ENCODE results near the gene STAC.

Gene STAC

GRCh38 chr3:36418296-36418695, 38.0 kb downstream of the STAC start:
- no peak for TF ChIP-seq CTCF (IDR thresholded peaks at IDR 0.05; ENCODE audit: extremely low read depth, insufficient read depth, missing control alignments)
- DNase-seq (ENCODE audit: low spot score) = no peak
- in situ Hi-C loops (cut with MboI; ENCODE audit: low pct_unique_long_range_greater_than_20kb, low sequenced_read_pairs, unreplicated experiment) = no loop called here

- in situ Hi-C loops (cut with MboI; ENCODE audit: low pct_unique_long_range_greater_than_20kb, low sequenced_read_pairs, unreplicated experiment) = no loop called here
- no peak for TF ChIP-seq CTCF (IDR thresholded peaks at IDR 0.05; ENCODE audit: extremely low read depth, insufficient read depth, missing control alignments)
- DNase-seq (ENCODE audit: low spot score) = no peak
These were observed 48.1 kb downstream of the STAC start for GRCh38 chr3:36428445-36428844.

- in situ Hi-C loops (cut with MboI; ENCODE audit: low pct_unique_long_range_greater_than_20kb, low sequenced_read_pairs, unreplicated experiment) = no loop called here
- no peak for TF ChIP-seq CTCF (IDR thresholded peaks at IDR 0.05; ENCODE audit: extremely low read depth, insufficient read depth, missing control alignments)
- no peak for DNase-seq (ENCODE audit: low spot score)
These were observed 49.7 kb downstream of the STAC start for GRCh38 chr3:36429986-36430485.

GRCh38 chr3:36433511-36433910, 53.2 kb downstream of the STAC start:
- in situ Hi-C loops (cut with MboI; ENCODE audit: low pct_unique_long_range_greater_than_20kb, low sequenced_read_pairs, unreplicated experiment) = no loop called here
- DNase-seq (ENCODE audit: low spot score) = no peak
- no peak for TF ChIP-seq CTCF (IDR thresholded peaks at IDR 0.05; ENCODE audit: extremely low read depth, insufficient read depth, missing control alignments)

- no peak for DNase-seq (ENCODE audit: low spot score)
- in situ Hi-C loops (cut with MboI; ENCODE audit: low pct_unique_long_range_greater_than_20kb, low sequenced_read_pairs, unreplicated experiment) = no loop called here
- TF ChIP-seq CTCF (IDR thresholded peaks at IDR 0.05; ENCODE audit: extremely low read depth, insufficient read depth, missing control alignments) = no peak
These were observed 54.6 kb downstream of the STAC start for GRCh38 chr3:36434687-36435426.

GRCh38 chr3:36443028-36443686, 62.9 kb downstream of the STAC start:
- no peak for DNase-seq (ENCODE audit: low spot score)
- no peak for TF ChIP-seq CTCF (IDR thresholded peaks at IDR 0.05; ENCODE audit: extremely low read depth, insufficient read depth, missing control alignments)
- in situ Hi-C loops (cut with MboI; ENCODE audit: low pct_unique_long_range_greater_than_20kb, low sequenced_read_pairs, unreplicated experiment) = no loop called here

Data from GM13977 (cell line).